ENCODE measurements around the gene NKAIN1.

The NKAIN1 gene

GRCh38 chr1:31135973-31136600 is 103.6 kb downstream of the NKAIN1 start:
- no peaks in the 10 kb centered on the region for H3K36me3 ChIP-seq (ENCODE audit: insufficient read depth, low read length)
- H3K4me3 ChIP-seq = no peak overlapping the region
- H3K9me3 ChIP-seq (ENCODE audit: low read depth, low read length) = no peaks in the 10 kb centered on the region
- TF ChIP-seq EZH2 (IDR thresholded peaks at IDR 0.05) (no peak), FOXP2 (optimal IDR thresholded peaks at IDR 0.05; ENCODE audit: control extremely low read depth, extremely low read length, insufficient read depth) (no peak), POLR2AphosphoS5 (IDR thresholded peaks at IDR 0.05; ENCODE audit: borderline replicate concordance, low read depth, low read length) (no peak)
- no peak for DNase-seq (ENCODE audit: low read depth, low spot score)
- no peak overlapping the region for H3K27ac ChIP-seq
- H3K9ac ChIP-seq (ENCODE audit: insufficient read length) = no peak overlapping the region

GRCh38 chr1:31133368-31133767 is 106.3 kb downstream of the NKAIN1 start:
- no peak overlapping the region for H3K9ac ChIP-seq (ENCODE audit: insufficient read length)
- TF ChIP-seq POLR2AphosphoS5 (IDR thresholded peaks at IDR 0.05; ENCODE audit: borderline replicate concordance, low read depth, low read length) (no peak), FOXP2 (optimal IDR thresholded peaks at IDR 0.05; ENCODE audit: control extremely low read depth, extremely low read length, insufficient read depth) (no peak), EZH2 (IDR thresholded peaks at IDR 0.05) (no peak)
- no peaks in the 10 kb centered on the region for H3K9me3 ChIP-seq (ENCODE audit: low read depth, low read length)
- no peak for DNase-seq (ENCODE audit: low read depth, low spot score)
- H3K27ac ChIP-seq = no peak overlapping the region
- H3K36me3 ChIP-seq (ENCODE audit: insufficient read depth, low read length) = no peaks in the 10 kb centered on the region
- H3K4me3 ChIP-seq = no peak overlapping the region

Data from SK-N-MC (cell line).